BLaER1 treated with 17β-estradiol and CSF1 and Interleukin-3, amounts not matched to agents 10 nM and 100 nM (cell line): Measurements from ENCODE around the gene ZBTB16.

ENCODE experiments used
- H3K27ac ChIP-seq, 11 experiments: shearing (Covaris generic); formaldehyde crosslinking; 2 replicates each; pipeline ENCODE4 v1.8.1; 2022
- H3K27me3 ChIP-seq, 11 experiments: shearing (Covaris generic); formaldehyde crosslinking; 2 replicates each; pipeline ENCODE4 v1.8.1; 2022
- H3K36me3 ChIP-seq, 11 experiments: shearing (Covaris generic); formaldehyde crosslinking; 2 replicates each; pipeline ENCODE4 v1.8.1; 2022
- H3K4me1 ChIP-seq, 10 experiments: shearing (Covaris generic); formaldehyde crosslinking; 2 replicates each; pipeline ENCODE4 v1.8.1; 2022
- H3K4me2 ChIP-seq, 11 experiments: shearing (Covaris generic); formaldehyde crosslinking; 2 replicates each; pipeline ENCODE4 v1.8.1; 2022
- H3K4me3 ChIP-seq, 10 experiments: shearing (Covaris generic); formaldehyde crosslinking; 2 replicates each; pipeline ENCODE4 v1.8.1; 2022
- H3K9ac ChIP-seq, 11 experiments: shearing (Covaris generic); formaldehyde crosslinking; 2 replicates each; pipeline ENCODE4 v1.8.1; 2022
- H3K9me3 ChIP-seq, 11 experiments: shearing (Covaris generic); formaldehyde crosslinking; replicated peaks in 1 of 11; 2 replicates each; pipeline ENCODE4 v1.8.1; 2022
- H4K20me1 ChIP-seq, 11 experiments: shearing (Covaris generic); formaldehyde crosslinking; 2 replicates each; pipeline ENCODE4 v1.8.1; 2022
- Cebpa-rat ChIP-seq, 11 experiments: shearing (Covaris generic); IDR thresholded peaks; 2 replicates each; pipeline ENCODE4 v1.8.1; 2022

The ZBTB16 gene

DNA sequence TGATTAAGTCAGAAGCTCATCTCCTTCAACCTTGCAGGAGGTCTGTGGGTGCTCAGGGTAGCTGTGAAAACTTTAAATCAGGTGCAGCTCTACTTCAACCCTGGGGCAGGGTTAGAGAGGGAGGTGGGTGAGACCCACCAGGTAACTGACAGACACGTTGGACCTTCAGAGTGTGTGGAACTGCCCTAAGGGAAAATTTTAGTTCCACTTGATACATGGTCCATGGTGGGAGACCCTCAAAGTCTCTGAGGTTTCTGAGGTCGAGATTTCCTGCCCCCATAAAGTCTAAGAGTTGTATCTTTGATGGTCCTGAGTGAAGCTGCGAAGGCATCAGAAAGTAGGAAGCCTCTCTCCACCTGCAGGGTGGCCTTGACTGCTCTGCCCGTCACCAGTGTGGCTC is 212.8 kb downstream of the ZBTB16 start:
- H3K4me3 ChIP-seq: no peak overlapping the region
- no peaks in the 10 kb centered on the region for H3K36me3 ChIP-seq
- H4K20me1 ChIP-seq: no peaks in the 10 kb centered on the region; a peak in 1 of 22 replicates
- no peak overlapping the region for H3K4me2 ChIP-seq
- no peaks in the 10 kb centered on the region for H3K9me3 ChIP-seq
- no peak for TF ChIP-seq Cebpa-rat (IDR thresholded peaks at IDR 0.05)
- H3K27me3 ChIP-seq: no peaks in the 10 kb centered on the region
- no peak overlapping the region for H3K9ac ChIP-seq
- no peaks in the 10 kb centered on the region for H3K4me1 ChIP-seq
- no peak overlapping the region for H3K27ac ChIP-seq

DNA sequence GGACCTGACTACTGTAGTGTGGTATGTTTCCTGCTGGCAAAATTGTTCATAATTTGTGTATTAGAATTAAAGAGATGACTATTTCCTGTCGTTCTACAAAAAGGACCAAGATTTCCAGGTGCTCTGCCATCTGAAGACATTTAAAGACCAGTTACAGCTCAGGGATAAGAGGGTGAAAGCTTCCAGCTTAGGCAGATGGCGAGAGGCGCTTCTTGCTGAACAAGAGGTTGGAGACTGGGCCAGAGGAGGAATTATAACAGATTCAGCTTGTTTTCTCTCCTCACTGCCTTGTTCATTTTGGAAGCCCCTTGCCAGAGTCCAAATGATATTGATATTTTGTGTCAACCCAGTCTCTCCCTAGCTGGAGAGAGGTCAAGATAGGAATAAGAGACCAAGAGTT is 213.6 kb downstream of the ZBTB16 start:
- Histone ChIP-seq H3K4me2 (no peak overlapping the region), H3K27ac (no peak overlapping the region), H3K9ac (no peak overlapping the region), H3K36me3 (no peaks in the 10 kb centered on the region), H3K27me3 (no peaks in the 10 kb centered on the region), H4K20me1 (no peaks in the 10 kb centered on the region; a peak in 1 of 22 replicates), H3K9me3 (no peaks in the 10 kb centered on the region), H3K4me3 (no peak overlapping the region), H3K4me1 (no peaks in the 10 kb centered on the region)
- no peak for TF ChIP-seq Cebpa-rat (IDR thresholded peaks at IDR 0.05)

DNA sequence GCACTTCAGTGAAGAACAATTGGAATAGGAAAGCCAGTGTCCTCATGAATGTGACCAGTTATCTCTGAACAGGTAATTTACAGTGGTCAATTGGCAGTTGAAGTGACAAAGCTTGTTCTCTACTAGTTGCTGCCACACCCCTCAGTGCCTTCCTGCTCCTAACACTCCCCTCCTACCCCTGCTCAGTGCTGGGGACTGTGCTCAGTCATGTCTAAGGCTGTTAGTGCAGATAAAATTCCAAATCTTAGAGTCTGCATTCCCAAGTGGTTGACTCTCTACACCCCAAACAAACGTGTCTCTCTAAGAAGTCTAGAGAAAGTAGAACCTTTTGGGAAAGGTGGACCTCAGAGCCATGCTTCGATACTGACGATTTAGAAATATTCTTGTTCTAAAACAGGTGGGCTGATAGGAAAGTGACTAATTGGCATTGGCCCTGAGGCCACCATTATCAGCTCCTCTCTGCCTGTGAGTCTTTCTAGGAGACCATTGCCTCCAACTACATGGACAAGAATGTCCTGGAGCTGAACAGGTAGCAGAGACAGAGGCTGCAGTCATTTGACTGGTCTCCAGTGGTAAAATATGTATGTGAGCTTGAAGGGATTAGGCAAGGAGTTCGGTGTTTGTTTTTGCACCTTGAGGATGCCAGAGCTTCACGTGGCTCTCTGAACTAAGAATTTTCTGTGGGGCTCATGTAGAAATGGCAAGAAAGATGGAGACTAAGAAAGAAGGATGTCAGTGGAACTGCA is 214.6 kb downstream of the ZBTB16 start:
- Histone ChIP-seq H3K4me1 (no peaks in the 10 kb centered on the region), H3K36me3 (no peaks in the 10 kb centered on the region), H3K9me3 (no peaks in the 10 kb centered on the region), H3K4me3 (no peak overlapping the region), H3K27me3 (no peaks in the 10 kb centered on the region), H3K4me2 (no peak overlapping the region), H4K20me1 (peaks cover 0 to 1% (median 0%) of the 10 kb centered on the region in 11 experiments; a peak in 1 of 22 replicates), H3K27ac (no peak overlapping the region), H3K9ac (no peak overlapping the region)
- no peak for TF ChIP-seq Cebpa-rat (IDR thresholded peaks at IDR 0.05)

DNA sequence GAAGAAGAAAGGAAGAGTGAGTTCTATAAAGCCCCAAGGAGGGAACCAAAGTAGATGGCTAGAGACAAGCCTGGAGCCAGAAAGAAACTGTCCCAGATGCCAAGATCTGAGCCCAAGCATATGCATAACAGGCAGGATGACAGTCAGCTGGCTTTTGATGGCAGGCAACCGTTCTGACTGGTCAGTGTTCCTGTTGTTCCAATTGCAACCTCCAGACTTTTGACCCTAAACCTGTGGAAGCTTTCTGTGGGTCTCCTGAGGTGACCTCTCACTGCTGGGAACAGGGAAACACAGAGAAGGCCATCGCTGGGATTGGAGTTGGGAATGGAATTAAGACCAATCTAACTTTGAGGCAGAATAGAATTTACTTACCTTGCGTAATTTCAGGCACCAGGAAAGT is 215.1 kb downstream of the ZBTB16 start:
- Histone ChIP-seq H3K4me1 (no peaks in the 10 kb centered on the region), H3K27me3 (no peaks in the 10 kb centered on the region), H3K9ac (no peak overlapping the region), H3K9me3 (no peaks in the 10 kb centered on the region), H4K20me1 (peaks cover 0 to 6% (median 0%) of the 10 kb centered on the region in 11 experiments; a peak in 1 of 22 replicates), H3K27ac (no peak overlapping the region), H3K4me2 (no peak overlapping the region), H3K4me3 (no peak overlapping the region), H3K36me3 (no peaks in the 10 kb centered on the region)
- no peak for TF ChIP-seq Cebpa-rat (IDR thresholded peaks at IDR 0.05)

DNA sequence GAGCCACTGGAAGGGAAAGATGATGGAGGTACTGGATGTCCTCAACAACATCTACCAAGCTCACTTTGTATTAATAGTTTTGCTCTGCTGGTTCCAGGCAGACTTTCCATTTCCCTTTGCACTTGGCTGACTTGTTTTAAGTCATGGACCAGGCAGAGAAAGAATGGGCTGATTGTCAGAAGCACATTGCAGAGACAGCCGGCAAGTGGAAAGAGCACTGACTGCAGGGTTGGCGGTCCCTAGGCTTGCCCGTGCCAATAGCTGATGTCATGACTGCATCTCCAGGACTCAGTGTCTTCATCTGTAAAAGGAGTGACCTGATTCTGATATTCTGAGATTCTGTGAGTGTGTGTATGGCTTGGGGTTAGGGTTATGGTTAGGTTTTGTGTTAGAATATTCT is 215.8 kb downstream of the ZBTB16 start:
- H3K4me1 ChIP-seq: no peaks in the 10 kb centered on the region
- H3K27ac ChIP-seq: no peak overlapping the region
- H4K20me1 ChIP-seq: peaks cover 0 to 6% (median 0%) of the 10 kb centered on the region in 11 experiments; a peak in 1 of 22 replicates
- no peak overlapping the region for H3K4me2 ChIP-seq
- H3K4me3 ChIP-seq: no peak overlapping the region
- no peaks in the 10 kb centered on the region for H3K36me3 ChIP-seq
- H3K9ac ChIP-seq: no peak overlapping the region
- H3K9me3 ChIP-seq: no peaks in the 10 kb centered on the region
- no peaks in the 10 kb centered on the region for H3K27me3 ChIP-seq
- no peak for TF ChIP-seq Cebpa-rat (IDR thresholded peaks at IDR 0.05)

DNA sequence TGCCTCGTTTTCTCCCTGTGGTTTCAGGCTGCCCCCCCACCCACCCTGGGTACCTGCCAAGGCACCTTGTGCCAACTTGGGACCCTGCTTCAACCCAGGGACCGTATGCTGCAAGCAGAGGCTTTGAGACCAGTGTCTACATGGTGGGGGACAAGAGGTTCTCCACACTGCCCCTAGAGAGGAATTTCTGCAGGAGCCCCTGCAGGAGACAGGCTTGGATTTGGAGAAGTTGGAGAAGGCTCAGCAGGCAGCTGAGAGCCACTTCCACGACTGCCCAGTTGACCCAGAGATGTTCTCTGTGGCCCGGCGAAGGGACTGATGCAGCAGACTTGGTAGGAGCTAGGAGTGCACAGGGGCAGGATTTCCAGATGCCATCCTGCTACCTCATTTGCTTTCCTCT is 216.6 kb downstream of the ZBTB16 start:
- H3K36me3 ChIP-seq: no peaks in the 10 kb centered on the region
- H3K27ac ChIP-seq: no peak overlapping the region
- H3K4me2 ChIP-seq: no peak overlapping the region
- no peak overlapping the region for H3K9ac ChIP-seq
- TF ChIP-seq Cebpa-rat (IDR thresholded peaks at IDR 0.05): no peak
- H3K27me3 ChIP-seq: no peaks in the 10 kb centered on the region
- H4K20me1 ChIP-seq: peaks cover 0 to 6% (median 0%) of the 10 kb centered on the region in 11 experiments; a peak in 1 of 22 replicates
- H3K4me3 ChIP-seq: no peak overlapping the region
- H3K4me1 ChIP-seq: no peaks in the 10 kb centered on the region
- H3K9me3 ChIP-seq: no peaks in the 10 kb centered on the region

DNA sequence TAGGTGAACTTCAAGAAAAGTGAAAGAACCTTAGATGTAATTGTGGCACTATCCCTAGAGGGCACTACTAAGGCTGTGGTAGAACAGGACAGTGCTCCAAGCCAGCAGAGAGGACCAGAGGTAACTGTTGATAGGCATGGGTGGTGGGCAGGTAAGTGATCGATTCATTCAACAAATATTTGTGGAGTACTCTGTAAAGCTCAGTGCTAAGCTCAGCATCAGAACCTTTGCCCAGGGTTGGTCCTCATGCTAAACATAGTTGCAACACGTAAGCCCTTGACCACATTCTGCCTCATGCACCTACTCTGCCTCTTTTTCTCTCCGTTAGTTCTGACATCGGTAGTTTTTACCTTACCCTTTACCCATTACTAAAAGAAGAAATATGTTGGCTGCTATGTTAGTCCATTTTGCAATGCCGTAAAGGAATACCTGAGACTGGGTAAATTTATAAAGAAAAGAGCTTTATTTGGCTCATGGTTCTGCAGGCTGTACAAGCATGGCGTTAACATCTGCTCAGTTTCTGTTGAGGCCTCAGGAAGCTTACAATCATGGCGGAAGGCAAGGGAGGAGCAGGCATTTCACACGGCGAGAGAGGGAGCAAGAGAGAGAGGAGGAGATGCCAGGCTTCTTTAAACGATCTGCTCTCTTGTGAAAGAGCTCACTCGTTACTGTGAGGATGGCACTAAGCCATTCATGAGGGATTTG is 218.3 kb downstream of the ZBTB16 start:
- no peaks in the 10 kb centered on the region for H3K27me3 ChIP-seq
- H3K27ac ChIP-seq: no peak overlapping the region
- H3K9me3 ChIP-seq: no peaks in the 10 kb centered on the region
- no peak overlapping the region for H3K4me2 ChIP-seq
- H3K4me3 ChIP-seq: no peak overlapping the region
- no peak overlapping the region for H3K9ac ChIP-seq
- no peaks in the 10 kb centered on the region for H3K4me1 ChIP-seq
- TF ChIP-seq Cebpa-rat (IDR thresholded peaks at IDR 0.05): no peak
- H4K20me1 ChIP-seq: peaks cover 0 to 6% (median 0%) of the 10 kb centered on the region in 11 experiments; a peak in 1 of 22 replicates
- no peaks in the 10 kb centered on the region for H3K36me3 ChIP-seq

- Histone ChIP-seq H3K4me2 (no peak overlapping the region), H3K27ac (no peak overlapping the region), H4K20me1 (peaks cover 0 to 6% (median 0%) of the 10 kb centered on the region in 11 experiments; a peak in 1 of 22 replicates), H3K4me3 (no peak overlapping the region), H3K27me3 (no peaks in the 10 kb centered on the region), H3K9ac (no peak overlapping the region), H3K9me3 (no peaks in the 10 kb centered on the region), H3K36me3 (no peaks in the 10 kb centered on the region), H3K4me1 (no peaks in the 10 kb centered on the region)
- no peak for TF ChIP-seq Cebpa-rat (IDR thresholded peaks at IDR 0.05)
Observed at GRCh38 chr11:114278342-114279065, 219.0 kb downstream of the ZBTB16 start.

GRCh38 chr11:114279792-114280546 is 220.5 kb downstream of the ZBTB16 start:
- H3K4me2 ChIP-seq: no peak overlapping the region
- no peak overlapping the region for H3K27ac ChIP-seq
- H3K36me3 ChIP-seq: no peaks in the 10 kb centered on the region
- no peak for TF ChIP-seq Cebpa-rat (IDR thresholded peaks at IDR 0.05)
- no peak overlapping the region for H3K9ac ChIP-seq
- no peak overlapping the region for H3K4me3 ChIP-seq
- H3K9me3 ChIP-seq: no peaks in the 10 kb centered on the region
- 0 out of 22 replicates have a peak, but pooled peaks cover 0 to 6% (median 0%) of the 10 kb centered on the region in 11 experiments for H4K20me1 ChIP-seq
- H3K4me1 ChIP-seq: no peaks in the 10 kb centered on the region
- no peaks in the 10 kb centered on the region for H3K27me3 ChIP-seq
